NCI-H1694 (cell line): ENCODE results near the gene LRRC4C.
"Not testable (repeated sequence)": the region's sequence is repeated elsewhere in the genome, so short reads cannot be mapped to it uniquely, and the experiment has no call there.

Experiments used
- DNase-seq: peaks from one replicate; lab custom pipeline; 2025; lab: John Stamatoyannopoulos, UW

Gene LRRC4C

DNA sequence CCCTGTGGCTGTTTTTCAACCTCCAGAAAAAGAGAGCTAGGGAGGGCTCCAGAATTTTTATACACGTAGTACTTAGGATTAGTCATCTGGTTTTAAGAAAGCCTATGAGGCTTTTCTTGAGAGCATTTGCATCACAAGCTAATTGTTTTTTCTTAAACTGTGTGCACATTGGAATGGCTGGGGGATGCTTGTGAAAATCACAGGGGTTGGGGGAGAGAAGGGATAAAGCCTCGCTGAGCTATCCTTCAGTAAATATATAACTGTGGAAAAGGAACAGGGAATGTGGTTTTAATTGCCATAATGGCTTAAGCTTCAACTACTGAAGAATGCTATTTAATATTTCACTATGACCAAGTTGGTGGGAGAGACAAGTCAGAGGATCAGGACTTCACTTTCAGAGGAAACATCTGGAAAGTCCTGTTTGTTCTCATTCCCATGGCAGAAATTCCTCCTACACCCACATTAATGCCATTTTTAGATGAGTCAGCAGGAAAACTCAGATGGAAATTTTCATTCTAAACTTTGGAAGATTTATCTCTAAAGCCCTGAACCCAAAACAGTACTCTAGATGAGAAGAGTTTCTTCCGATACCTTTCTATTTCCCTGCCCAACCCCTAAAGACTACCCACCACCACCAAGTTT, 591.3 kb downstream of the LRRC4C start:
- DNase-seq, result no peak

DNA sequence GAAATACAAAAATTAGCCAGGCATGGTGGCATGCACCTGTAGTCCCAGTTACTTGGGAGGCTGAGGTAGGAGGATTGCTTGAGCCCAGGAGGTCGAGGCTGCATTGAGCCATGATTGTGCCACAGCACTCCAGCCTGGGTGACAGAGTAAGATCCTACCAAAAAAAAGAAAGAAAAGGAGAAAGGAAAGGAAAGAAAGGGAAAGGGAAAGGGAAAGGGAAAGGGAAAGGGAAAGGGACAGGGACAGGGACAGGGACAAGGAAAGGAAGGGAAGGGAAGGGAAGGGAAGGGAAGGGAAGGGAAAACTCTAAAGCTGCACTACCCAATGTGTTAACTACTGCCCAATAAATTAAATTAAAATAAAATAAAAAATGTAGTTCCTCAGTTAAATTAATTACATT, 601.7 kb downstream of the LRRC4C start:
- DNase-seq, result not testable (repeated sequence)

DNA sequence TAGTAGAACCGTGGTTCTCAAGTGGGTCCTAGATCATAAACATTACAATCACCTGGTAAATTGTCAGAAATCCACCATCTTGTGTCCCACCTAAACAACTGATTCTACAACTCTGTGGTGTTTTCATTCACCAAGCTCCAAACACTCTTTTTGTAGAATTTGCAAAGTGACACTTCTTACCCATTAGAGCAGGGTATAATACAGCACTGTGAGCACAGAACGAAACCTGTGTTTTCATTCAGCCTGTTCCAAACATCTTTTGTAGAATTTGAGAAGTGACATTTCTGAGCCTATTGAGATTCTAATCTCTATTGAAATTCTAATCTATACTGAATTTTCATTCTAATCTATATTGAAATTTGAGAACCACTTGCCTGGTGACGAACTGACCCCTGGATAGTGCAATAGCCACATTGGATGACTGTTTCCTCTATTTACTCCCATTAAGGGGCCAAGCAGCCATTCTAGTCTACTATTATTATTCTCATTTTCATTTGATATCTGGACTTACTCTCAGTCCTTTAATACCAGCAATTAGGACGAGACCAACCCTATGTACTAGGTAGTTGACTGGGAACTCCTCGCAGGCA, 616.6 kb downstream of the LRRC4C start:
- no peak for DNase-seq

DNA sequence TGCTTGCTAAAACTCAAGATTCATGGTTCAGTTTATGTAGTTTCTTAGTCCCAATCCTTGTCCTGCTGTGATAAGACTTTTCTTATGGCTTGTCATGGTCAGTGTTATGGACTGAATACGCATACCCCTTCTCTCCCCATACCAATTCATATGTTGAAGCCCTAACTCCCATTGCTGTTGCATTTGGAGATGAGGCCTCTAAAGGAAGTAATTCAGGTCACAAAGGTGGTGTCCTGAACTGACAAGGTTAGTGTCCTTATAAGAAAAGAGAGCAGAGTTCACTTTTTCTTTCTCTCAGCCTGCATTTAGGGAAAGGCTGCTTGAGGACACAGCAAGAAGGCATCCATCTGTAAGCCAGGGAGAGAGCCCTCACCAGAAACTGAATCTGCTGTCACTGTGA, 618.2 kb downstream of the LRRC4C start:
- DNase-seq, result no peak

DNA sequence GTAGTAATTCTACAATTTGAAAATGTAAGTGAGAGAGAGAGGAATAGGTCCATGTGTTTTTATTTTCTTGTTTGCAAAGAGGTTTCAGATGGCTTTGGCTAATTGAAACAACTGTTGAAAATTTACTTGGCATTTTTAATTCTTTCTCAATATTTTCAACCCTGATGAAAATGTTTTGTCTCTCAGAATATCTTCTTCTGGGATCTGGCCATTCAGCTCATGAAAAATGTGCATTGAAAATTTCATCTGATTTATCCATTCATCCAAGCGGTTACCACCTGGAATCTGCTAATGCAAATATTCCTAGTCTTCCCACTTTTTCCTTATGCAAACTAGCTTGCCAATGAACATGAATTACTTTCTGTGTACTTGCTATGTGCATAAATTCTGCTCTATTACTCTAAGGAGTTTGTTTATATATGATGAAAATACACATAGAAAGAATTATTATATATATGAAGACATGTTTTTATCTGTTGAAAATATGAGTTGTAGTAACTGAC, 621.2 kb downstream of the LRRC4C start:
- no peak for DNase-seq

DNA sequence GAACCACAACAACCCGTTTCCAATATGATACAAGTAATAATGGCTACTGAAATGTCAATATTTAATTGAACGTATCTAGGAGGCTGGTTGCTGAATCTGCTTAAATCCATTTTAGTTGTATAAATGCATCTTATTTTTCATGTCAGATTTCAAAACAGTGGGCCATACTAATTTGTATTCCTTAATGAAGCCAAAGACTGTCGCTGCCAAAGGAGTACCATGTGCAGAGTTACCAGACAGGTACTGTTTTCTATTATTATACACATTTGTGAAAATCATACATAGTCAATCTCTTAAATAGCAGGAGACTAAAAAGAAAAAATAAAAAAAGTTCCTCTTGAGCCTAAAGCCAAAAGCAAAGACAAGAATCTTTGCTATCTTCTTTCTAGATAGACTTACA, 632.3 kb downstream of the LRRC4C start:
- DNase-seq, result no peak

DNA sequence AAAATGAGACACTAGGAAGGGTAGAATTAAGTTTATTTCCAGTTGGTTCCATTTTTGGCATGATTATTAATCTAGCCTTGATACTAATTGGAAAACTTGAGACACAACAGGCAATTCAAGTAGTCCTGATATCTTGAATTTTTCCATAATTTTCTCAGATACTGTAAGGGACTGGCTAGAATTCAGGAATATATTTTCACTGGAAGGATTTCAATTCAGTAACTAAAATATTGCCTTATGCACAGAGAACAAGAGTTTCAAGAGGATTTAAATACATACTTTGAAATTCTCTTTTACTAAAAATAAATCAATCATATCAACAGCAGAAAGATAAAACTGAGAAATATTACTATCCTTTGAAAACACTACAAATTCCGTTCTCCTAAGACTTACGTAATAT, 632.9 kb downstream of the LRRC4C start:
- no peak for DNase-seq

DNA sequence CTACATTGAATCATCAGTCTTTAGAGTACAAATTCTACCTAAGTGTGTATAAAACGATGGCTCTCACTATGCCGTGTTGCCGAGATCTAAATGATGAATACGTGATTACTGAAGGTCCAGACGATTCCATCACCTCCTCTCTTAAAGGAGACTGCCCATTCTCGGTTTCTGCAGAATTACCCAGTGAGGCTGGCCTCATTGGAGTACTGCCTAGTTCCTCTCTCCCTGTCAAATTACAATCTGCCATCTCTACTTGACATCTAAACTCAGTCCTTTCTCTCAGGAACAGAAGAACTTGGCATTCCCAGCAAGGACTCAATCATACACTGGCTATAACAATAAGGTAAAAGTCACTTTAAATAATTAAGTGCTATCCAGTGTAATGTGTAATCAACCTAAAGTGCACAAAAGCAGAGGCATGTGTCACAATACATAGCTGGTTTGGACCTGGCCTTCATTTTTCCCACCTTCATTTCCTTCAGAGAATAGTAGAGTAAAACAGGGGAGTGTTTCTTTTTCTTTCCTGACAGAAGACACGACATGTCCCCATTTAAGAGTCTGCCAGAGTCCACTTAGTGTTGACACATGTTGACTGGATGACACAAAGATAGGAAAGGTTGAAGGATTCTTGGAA, 634.1 kb downstream of the LRRC4C start:
- DNase-seq, result no peak

DNA sequence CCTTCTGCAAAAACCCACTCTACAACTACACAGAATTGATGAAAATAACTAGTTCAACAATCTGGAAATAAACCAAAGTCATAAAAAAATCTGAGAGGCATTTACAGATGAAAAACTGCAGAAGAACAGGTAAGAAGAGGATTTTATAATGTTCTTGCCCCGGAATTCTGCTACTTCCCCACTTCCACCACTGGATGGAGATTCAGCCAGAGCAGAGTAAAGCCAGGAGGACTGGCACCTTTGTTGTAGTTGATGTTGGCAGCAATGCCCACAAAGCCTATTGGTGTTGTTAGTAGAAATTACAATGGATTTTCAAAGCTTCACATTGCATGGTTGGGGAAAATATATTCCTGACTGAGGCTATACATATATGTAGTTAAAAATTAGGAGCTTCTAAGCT, 640.2 kb downstream of the LRRC4C start:
- DNase-seq, result no peak

DNA sequence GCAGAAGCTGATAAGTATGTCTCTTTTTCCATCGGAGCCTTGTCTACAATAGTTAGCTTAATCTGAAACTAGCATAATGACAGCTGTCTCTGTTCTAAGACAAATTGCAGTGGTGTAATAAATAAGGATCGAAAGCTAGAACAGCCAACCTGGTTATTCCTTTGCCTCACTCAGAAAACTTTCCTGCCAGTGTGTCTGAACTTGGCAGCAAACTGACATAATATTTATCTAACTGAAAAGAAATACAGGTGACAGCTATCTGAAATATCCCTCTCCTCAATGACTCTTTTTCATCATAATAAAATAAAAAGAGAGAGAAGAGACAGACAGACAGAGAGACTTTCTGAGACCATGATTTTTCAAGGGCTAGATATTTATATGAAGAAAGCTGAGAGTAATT, 642.5 kb downstream of the LRRC4C start:
- no peak for DNase-seq

DNA sequence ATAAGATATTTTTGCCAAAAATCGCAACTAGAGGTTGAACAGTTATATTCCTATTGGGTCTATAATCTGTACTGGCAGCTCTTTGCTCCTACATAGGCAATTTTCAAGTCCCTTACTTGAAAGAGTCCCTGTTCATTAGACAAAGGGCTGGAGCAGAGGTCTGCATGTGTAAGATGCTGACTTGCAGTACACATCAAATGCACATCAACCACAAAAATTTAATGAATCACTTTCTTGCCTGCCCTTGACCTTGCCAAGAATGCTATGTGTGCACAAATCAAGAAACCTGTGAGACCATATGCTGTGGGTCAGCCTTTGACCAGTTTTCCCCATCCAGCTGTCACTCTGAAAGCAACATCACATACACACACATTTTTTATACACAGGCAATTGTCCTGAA, 661.5 kb downstream of the LRRC4C start:
- no peak for DNase-seq

DNA sequence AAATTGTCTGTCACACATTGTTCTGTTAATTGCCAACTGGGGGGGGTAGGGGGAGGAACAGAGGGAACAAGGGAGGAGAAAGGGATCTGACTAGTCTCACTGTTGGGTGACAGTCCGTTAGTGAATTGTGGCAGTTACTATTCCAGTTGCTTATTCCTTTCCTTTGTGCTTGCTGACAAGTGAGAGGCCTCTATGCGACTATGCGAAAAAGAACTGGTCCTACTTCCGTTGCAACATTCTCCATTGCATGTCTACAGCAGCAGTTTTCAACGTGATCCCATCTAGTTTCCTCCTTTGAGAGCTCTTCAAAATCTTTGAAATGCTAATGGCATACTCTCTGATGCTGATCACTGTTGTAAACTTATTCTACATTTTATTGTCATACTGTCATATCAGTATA, 672.2 kb downstream of the LRRC4C start:
- DNase-seq, result no peak

DNA sequence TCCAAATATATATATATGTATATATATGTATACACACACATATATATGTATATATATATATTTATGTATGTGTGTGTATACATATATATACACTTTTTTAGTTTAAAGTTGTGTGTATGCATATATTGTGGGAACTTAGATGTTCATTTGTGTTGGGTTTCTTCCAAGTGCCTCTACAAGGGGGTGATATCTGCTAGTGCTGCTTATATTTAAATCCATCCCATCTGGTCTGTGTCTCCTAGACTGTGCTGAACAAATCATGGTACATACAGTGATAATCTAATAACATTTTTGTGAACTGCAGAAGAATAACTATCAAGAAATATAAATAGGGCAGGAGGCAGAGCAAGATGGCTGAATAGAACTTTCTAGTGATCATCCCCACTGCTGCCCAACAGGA, 696.4 kb downstream of the LRRC4C start:
- DNase-seq, result no peak

DNA sequence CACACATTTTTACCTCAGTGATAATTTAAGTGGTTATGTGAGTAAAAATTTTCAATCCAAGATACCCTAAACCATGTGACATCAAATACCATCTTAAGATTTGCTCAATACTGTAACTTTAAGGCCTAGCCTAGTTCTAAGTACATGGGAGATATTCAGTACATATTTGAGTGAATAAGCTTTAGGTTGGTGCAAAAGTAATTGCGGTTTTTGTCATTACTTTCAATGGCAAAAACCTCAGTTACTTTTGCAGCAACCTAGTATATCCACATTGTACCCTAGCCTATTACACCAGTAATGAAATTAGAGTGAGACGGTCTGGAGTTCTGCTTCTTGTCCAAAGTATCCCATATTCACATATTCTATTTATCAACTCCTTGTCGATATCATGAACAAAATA, 700.1 kb downstream of the LRRC4C start:
- DNase-seq, result no peak

DNA sequence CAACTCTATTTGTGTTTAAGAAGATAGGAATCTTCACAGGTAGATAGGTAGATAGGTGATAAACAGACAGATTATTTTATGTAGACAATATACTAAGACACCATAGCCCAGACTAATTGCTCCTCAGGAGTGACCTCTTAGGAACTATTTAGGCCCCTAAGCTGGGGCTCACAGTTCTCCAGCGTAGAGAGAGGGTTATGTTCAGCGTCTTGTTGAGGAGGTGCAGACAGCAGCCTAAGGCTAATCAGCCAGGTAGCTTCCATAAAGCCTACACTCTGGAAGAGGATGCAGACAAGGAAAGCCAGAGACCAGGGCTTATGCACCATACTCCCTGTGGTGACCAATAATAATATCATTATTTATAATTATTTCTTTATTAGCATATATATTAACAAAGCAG, 705.2 kb downstream of the LRRC4C start:
- no peak for DNase-seq

DNA sequence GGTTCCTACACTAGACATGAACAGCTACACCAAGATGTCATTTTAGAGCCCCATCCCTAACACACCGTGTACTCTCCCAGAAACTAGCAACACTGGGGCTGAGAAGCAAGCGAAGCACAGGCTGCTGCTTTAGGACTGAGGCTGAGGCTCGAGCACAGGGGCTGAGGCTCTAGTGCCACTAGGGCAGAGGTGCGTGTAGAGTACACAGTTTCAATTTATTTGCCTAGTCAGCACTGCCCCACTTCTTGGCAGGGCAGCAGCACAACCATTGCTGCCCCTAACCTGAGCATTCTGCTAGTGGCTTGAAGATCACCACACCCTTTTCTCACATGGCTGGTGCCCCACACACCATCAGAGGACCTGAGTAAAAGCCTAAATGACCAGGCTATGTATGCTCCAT, 713.2 kb downstream of the LRRC4C start:
- DNase-seq, result no peak

DNA sequence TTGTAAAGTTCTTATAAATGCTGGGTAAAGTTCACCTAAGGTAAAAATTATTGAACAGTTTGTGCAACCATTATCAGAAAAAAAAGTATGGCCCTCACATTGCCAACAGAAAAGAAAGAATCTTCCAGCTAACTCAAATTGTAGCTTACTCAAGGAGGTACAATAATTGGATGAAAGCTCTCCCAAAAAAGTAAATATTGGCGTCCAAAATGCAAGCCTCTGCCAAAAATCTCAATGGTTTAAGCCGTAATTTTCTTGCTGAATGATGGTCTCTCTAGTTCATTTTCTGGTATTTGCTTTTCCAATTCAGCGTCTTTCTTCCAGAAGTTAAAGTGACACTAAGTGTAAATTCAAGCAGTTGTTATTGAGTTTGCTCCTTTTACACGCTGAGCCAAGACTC, 727.3 kb downstream of the LRRC4C start:
- DNase-seq, result no peak

DNA sequence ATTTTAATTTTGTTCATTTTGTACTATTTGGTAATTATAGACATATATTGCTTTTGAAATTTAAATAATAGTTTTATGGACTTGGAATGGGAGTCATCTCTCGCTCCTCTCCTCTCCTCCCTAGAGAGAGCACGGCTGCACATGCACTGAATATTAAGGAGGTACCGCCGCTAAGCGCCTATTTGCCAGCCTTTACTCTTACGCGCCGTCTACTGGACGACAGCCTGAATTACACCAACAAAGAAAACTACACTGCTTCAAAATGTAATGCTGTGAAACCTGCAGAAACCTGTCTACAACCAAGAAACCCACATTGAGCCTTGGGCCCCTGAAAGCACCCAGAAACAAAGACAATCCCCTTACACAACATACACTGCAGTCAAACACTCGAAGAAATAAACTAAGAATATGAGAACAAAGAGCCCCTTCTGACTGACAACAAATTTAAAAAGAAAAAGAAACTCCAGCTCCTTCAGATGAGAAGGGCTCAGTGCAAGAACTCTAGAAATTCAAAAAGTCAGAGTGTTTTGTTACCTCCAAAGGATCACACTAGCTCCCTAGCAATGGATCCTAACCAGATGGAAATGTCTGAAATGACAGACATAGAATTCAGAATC, 737.2 kb downstream of the LRRC4C start:
- DNase-seq, result peak; percentile 19

DNA sequence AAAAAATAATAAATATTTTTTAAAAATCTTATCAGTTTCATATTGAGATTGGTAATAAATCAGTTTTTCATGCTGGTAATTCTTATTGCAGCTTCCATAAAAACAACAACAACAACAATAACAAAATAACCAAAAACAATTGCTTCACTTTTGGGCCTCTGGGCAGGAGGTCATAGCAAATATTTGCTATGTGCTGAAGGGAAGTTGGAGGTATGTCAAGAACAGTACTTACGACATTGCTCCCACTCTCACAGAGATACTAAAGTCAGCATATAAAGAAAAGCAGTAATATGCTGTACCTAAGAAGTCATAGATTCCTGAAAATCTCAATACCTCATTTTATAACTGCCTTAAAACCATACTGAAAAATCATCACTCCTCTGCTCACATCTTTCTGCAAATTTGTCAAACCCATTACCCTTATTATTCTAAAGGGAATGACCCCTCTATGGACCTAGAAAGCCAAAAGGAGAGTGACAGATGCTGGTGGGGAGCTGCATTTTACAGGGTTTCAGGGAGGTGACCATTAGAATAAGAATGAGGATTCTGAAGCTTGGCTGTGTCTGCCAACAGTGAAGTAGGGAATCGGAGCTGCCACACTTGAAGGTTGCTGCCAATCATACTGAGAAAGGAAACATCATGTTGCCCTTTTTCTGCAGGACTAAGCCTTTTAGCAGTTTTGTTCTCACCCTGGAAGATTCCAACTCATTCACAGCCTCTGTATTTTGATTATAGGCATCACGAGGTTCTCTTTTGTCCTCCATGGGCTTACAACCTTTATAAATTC, 742.9 kb downstream of the LRRC4C start:
- no peak for DNase-seq

DNA sequence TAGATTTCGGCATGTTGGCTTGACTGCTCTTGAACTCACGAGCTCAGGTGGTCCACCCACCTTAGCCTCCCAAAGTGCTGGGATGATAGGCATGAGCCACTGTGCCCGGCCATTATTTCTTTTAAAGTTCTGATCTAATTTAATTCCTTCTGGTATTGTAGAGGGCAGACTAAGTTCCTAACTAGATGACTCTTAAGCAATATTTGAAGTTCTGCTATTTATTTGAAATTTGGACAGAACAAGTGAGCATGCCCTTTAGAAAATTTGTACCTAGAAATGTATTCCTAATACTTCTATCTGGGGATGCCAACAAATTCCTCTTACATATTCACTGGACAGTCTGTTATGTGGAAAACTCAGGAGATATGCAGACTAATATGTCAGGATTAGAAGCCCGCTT, 746.4 kb downstream of the LRRC4C start:
- DNase-seq, result no peak

DNA sequence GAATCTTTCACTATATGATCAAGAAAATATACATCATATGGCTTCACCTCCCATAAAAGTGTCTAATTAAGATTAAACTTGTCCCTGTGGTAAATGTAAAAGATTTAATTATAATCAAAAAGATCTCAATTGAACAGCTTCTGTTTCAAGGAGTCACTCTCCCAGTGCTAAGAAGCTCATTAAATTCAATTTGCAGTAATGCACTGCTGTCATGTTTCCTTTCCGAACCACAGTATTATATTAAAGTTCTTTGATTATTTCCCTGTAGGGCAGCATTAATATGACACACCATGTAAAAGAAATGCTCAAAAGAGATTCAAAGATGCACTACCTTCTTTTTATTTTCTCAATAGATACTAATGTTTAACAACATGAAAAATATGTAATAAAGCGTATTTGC, 758.4 kb downstream of the LRRC4C start:
- DNase-seq, result no peak

DNA sequence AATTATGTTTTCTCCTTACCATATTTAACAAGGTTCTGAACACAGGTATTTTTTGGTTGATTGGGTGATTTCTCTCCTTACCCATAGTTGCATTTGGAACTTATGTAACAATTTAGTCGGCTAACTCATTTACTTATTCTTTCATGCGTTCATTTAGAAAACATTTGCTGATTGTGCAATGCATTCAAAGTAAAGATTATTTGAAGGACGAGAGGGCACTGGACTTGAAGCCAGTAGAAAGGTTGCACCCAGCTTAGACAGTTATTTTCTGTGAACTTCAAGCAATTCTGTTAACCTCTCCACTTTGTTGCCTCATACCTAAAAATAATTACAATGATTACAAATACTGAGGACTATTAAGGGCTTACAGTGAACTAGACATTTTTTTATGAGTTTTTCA, 769.6 kb downstream of the LRRC4C start:
- no peak for DNase-seq
